Esophagus muscularis mucosa (tissue), 4 donors: ENCODE measurements around the gene HINT1. TPM values are rescaled to one million over a fixed set of nuclear protein-coding genes. Genes with fewer than 3 reads are reported as not detected.
"Not testable (repeated sequence)": the region's sequence is repeated elsewhere in the genome, so short reads cannot be mapped to it uniquely, and the experiment has no call there.

Experiments
- DNase-seq: peaks from one replicate; pipeline ENCODE4 v3.0.0-alpha.2; 2017; ENCODE audit errors: extremely low spot score
- H3K27ac ChIP-seq, 4 donors: fragments of 200-600 bp; sonication (generic); replicated peaks in 1 of 4; 1 replicate in 3 of 4; 2 replicates in 1 of 4; pipeline ENCODE4 v1.5.1; 2016 to 2019; ENCODE audit warnings: mild to moderate bottlenecking in 1 of 4
- H3K27me3 ChIP-seq, 4 donors: fragments of 200-600 bp; sonication (generic); one replicate each; pipeline versions ENCODE4 v1.5.1 to v1.6.0; 2016 to 2019
- H3K36me3 ChIP-seq, 4 donors: fragments of 200-600 bp; sonication (generic); one replicate each; pipeline ENCODE4 v1.5.1; 2016 to 2019
- H3K4me1 ChIP-seq, 4 donors: fragments of 200-600 bp; sonication (generic); one replicate each; pipeline ENCODE4 v1.5.1; 2016 to 2019
- H3K4me3 ChIP-seq, 4 donors: fragments of 200-600 bp; sonication (generic); 1 replicate in 2 of 4; 2 replicates in 2 of 4; pipeline ENCODE4 v1.5.1; 2016 to 2019; ENCODE audit warnings: mild to moderate bottlenecking in 4 of 4, moderate library complexity in 1 of 4
- H3K9me3 ChIP-seq, 4 donors: fragments of 200-600 bp; sonication (generic); 1 replicate in 3 of 4; 2 replicates in 1 of 4; pipeline ENCODE4 v1.5.1; 2016 to 2019
- CTCF ChIP-seq, 3 experiments: fragments of 200-600 bp in 2 of 3; fragments of 450-650 bp in 1 of 3; sonication (generic) in 2 of 3; IDR thresholded peaks; one replicate each; pipeline ENCODE4 v1.5.1; 2017 to 2019; ENCODE audit warnings: antibody characterized with exemption in 3 of 3, mild to moderate bottlenecking in 2 of 3, moderate library complexity in 1 of 3
- EP300 ChIP-seq: sonication (generic); formaldehyde crosslinking; IDR thresholded peaks from one replicate; pipeline ENCODE4 v1.6.1; 2017; ENCODE audit warnings: antibody characterized with exemption
- POLR2A ChIP-seq: fragments of 450-650 bp; IDR thresholded peaks from one replicate; pipeline ENCODE4 v1.6.1; 2017; ENCODE audit warnings: antibody characterized with exemption, moderate library complexity, mild to moderate bottlenecking, low read depth
- POLR2AphosphoS5 ChIP-seq, 2 donors: sonication (generic); formaldehyde crosslinking; IDR thresholded peaks; one replicate each; pipeline ENCODE4 v1.6.1; 2017; ENCODE audit warnings: antibody characterized with exemption in 2 of 2
- WGBS: methylation state at CpG from one replicate; pipeline ENCODE4 v1.1.5; 2018; 5-methylcytosine and 5-hydroxymethylcytosine counted together
- intact Hi-C: fragments of 100-400 bp; cut with DNase I; formaldehyde crosslinking; loops from one replicate; pipeline ENCODE4 v1.15.1; 2023
- total RNA-seq, 4 donors: library from RNA; depleted of rRNA; stranded (reverse); fragments of >200 nt; gene quantifications; one replicate each; pipeline versions ENCODE4 v1.1.0 to v1.2.1, GENCODE V29; 2016

The HINT1 gene
- total RNA-seq, 4 donors from 2014 or later = 129 to 251 (median 201) TPM

GRCh38 chr5:131148835-131149234, 16.2 kb downstream of the HINT1 start:
- no peak overlapping the region for H3K4me3 ChIP-seq
- WGBS = 100% methylated on average over 2 of the region's 2 CpGs
- no peaks in the 10 kb centered on the region for H3K4me1 ChIP-seq
- H3K27me3 ChIP-seq = no peaks in the 10 kb centered on the region
- no peaks in the 10 kb centered on the region for H3K36me3 ChIP-seq
- H3K27ac ChIP-seq = no peak overlapping the region
- no peaks in the 10 kb centered on the region for H3K9me3 ChIP-seq
- DNase-seq = no peak
- TF ChIP-seq POLR2AphosphoS5 (IDR thresholded peaks at IDR 0.05) (no peak), EP300 (no peak), POLR2A (no peak), CTCF (IDR thresholded peaks at IDR 0.05) (no peak)
- intact Hi-C loops = no loop called here

- no peak overlapping the region for H3K27ac ChIP-seq
- no peaks in the 10 kb centered on the region for H3K4me1 ChIP-seq
- DNase-seq = no peak
- intact Hi-C loops = no loop called here
- H3K27me3 ChIP-seq = no peaks in the 10 kb centered on the region
- no peaks in the 10 kb centered on the region for H3K9me3 ChIP-seq
- no peaks in the 10 kb centered on the region for H3K36me3 ChIP-seq
- H3K4me3 ChIP-seq = no peak overlapping the region
- TF ChIP-seq EP300 (no peak), POLR2A (no peak), CTCF (IDR thresholded peaks at IDR 0.05) (no peak), POLR2AphosphoS5 (IDR thresholded peaks at IDR 0.05) (no peak)
Observed at GRCh38 chr5:131147258-131147657, 17.8 kb downstream of the HINT1 start.

- Histone ChIP-seq H3K9me3 (no peaks in the 10 kb centered on the region), H3K27me3 (no peaks in the 10 kb centered on the region), H3K4me1 (no peaks in the 10 kb centered on the region), H3K4me3 (no peak overlapping the region), H3K36me3 (no peaks in the 10 kb centered on the region), H3K27ac (no peak overlapping the region)
- no peak for DNase-seq
- intact Hi-C loops = no loop called here
- TF ChIP-seq POLR2AphosphoS5 (IDR thresholded peaks at IDR 0.05) = no peak
- TF ChIP-seq EP300 = no peak
- TF ChIP-seq POLR2A = no peak
- no peak for TF ChIP-seq CTCF (IDR thresholded peaks at IDR 0.05)
- WGBS = 58% methylated on average over 3 of the region's 3 CpGs
Observed at GRCh38 chr5:131142970-131143617, 22.0 kb downstream of the HINT1 start.

- H3K27me3 ChIP-seq = no peaks in the 10 kb centered on the region
- no peak overlapping the region for H3K4me3 ChIP-seq
- no peak for DNase-seq
- H3K9me3 ChIP-seq = no peaks in the 10 kb centered on the region
- no peaks in the 10 kb centered on the region for H3K4me1 ChIP-seq
- intact Hi-C loops = no loop called here
- H3K36me3 ChIP-seq = no peaks in the 10 kb centered on the region
- WGBS = 93% methylated on average over 2 of the region's 2 CpGs
- TF ChIP-seq CTCF (IDR thresholded peaks at IDR 0.05) = no peak
- TF ChIP-seq POLR2AphosphoS5 (IDR thresholded peaks at IDR 0.05) = no peak
- no peak for TF ChIP-seq EP300
- no peak overlapping the region for H3K27ac ChIP-seq
Observed at GRCh38 chr5:131139321-131139720, 25.7 kb downstream of the HINT1 start.

- H3K4me3 ChIP-seq, H3K9me3 ChIP-seq, H3K36me3 ChIP-seq, H3K4me1 ChIP-seq, H3K27ac ChIP-seq, DNase-seq, intact Hi-C loops, H3K27me3 ChIP-seq: not testable (repeated sequence)
- 84% methylated on average over 5 of the region's 5 CpGs for WGBS
Observed at GRCh38 chr5:131138406-131138805, 26.6 kb downstream of the HINT1 start.

GRCh38 chr5:131133091-131133490, 32.0 kb downstream of the HINT1 start:
- H3K27me3 ChIP-seq, H3K4me3 ChIP-seq, H3K36me3 ChIP-seq, H3K4me1 ChIP-seq, DNase-seq, intact Hi-C loops, H3K9me3 ChIP-seq, H3K27ac ChIP-seq: not testable (repeated sequence)
- whole genome bisulfite sequencing = 90% methylated on average over 1 of the region's 2 CpGs
